Type B pancreatic cell (in vitro differentiated cells): ENCODE measurements around the gene BRD7. TPM values are rescaled to one million over a fixed set of nuclear protein-coding genes. Genes with fewer than 3 reads are reported as not detected.

Source experiments
- DNase-seq: peaks from one replicate; pipeline ENCODE4 v3.0.0; 2021; ENCODE audit warnings: mixed read lengths; ENCODE audit not compliant: unreplicated experiment; ENCODE audit errors: extremely low spot score
- H3K27ac Mint-ChIP-seq: 2 replicates; pipeline ENCODE4 v1.8.0; 2021; ENCODE audit warnings: mild to moderate bottlenecking, mixed read lengths
- H3K27me3 Mint-ChIP-seq: 2 replicates; pipeline ENCODE4 v1.8.0; 2021; ENCODE audit warnings: mixed read lengths
- H3K36me3 Mint-ChIP-seq: 2 replicates; pipeline ENCODE4 v1.8.0; 2021; ENCODE audit warnings: mixed read lengths
- H3K4me1 Mint-ChIP-seq: one replicate; pipeline ENCODE4 v1.8.0; 2021; ENCODE audit warnings: mixed read lengths; ENCODE audit not compliant: unreplicated experiment
- H3K4me3 Mint-ChIP-seq: 2 replicates; pipeline ENCODE4 v1.8.0; 2021; ENCODE audit warnings: mild to moderate bottlenecking, mixed read lengths
- H3K9me3 Mint-ChIP-seq: 2 replicates; pipeline ENCODE4 v1.8.0; 2021; ENCODE audit warnings: mixed read lengths
- total RNA-seq: library from RNA; stranded (reverse); gene quantifications from 2 replicates; pipeline ENCODE4 v1.2.1, GENCODE V29; 2021; ENCODE audit warnings: low replicate concordance
- TF ChIP-seq, protein P1 (sequence below): fragments of 200-600 bp; sonication (generic); conservative IDR thresholded peaks from 2 replicates; pipeline ENCODE4 v1.5.0; 2021; ENCODE audit warnings: antibody characterized with exemption, mild to moderate bottlenecking

The BRD7 gene
- total RNA-seq, 1 donor from 2014 or later: 98.2 TPM

DNA sequence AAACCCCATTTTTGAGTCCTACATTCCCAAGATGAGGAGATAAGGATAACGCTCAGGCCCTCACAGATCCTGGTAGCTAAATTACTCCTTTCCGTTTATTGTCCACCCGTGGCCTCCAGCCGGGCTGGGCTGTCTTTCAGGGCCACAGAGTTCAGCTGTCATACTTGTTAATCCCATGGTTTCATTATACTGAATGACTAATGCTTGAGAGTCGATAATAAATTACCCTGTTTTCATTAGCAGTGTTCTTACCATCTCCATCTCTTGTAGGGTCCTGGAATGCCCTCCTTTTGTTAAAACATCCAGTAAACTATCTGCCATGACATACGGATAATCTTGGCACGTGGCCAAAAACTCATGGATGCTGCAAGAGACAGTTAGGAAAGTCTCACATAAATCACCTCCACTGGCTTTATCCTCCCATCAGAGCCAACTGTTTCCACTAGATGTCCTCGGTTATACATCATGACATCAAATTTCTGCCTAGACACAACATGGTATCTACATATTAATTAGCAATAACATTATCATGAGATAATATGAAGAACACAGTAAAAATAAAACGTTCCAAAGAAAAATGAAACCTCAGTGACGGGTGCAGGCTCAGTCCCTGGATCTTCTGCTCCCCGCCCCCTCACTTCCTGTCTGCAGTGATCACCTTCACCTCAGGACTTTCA is 45.3 kb downstream of the BRD7 start:
- no peak for DNase-seq
- H3K9me3 Mint-ChIP-seq: no peaks in the 10 kb centered on the region
- H3K4me1 Mint-ChIP-seq: peaks cover 17% of the 10 kb centered on the region
- peaks cover 41% of the 10 kb centered on the region for H3K36me3 Mint-ChIP-seq
- no peak overlapping the region for H3K4me3 Mint-ChIP-seq
- no peaks in the 10 kb centered on the region for H3K27me3 Mint-ChIP-seq
- TF ChIP-seq, protein P1, sequence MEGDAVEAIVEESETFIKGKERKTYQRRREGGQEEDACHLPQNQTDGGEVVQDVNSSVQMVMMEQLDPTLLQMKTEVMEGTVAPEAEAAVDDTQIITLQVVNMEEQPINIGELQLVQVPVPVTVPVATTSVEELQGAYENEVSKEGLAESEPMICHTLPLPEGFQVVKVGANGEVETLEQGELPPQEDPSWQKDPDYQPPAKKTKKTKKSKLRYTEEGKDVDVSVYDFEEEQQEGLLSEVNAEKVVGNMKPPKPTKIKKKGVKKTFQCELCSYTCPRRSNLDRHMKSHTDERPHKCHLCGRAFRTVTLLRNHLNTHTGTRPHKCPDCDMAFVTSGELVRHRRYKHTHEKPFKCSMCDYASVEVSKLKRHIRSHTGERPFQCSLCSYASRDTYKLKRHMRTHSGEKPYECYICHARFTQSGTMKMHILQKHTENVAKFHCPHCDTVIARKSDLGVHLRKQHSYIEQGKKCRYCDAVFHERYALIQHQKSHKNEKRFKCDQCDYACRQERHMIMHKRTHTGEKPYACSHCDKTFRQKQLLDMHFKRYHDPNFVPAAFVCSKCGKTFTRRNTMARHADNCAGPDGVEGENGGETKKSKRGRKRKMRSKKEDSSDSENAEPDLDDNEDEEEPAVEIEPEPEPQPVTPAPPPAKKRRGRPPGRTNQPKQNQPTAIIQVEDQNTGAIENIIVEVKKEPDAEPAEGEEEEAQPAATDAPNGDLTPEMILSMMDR: peak; percentile 55
- peak overlapping the region; percentile 57 for H3K27ac Mint-ChIP-seq

DNA sequence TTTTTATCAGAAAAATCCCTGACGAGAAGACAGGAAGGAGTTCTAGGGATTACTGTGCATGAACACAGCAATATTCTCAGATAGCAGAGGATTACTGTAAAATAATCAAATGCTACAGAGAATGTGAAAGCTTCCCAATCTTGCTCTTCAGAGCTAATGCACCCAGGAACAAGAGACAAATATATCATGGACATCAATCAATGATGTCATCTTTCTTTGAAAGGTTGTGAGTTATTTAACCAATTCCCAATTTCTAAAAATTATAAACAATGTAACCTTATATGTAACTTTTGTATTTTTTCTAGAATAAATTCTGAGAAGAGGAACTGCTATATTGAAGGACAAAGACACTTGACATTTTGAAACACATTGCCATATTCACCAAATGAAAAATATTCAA is 46.5 kb downstream of the BRD7 start:
- Mint-ChIP-seq H3K27me3 (no peaks in the 10 kb centered on the region), H3K27ac (no peak overlapping the region), H3K9me3 (no peaks in the 10 kb centered on the region), H3K4me1 (peaks cover 20% of the 10 kb centered on the region), H3K4me3 (no peak overlapping the region), H3K36me3 (peaks cover 42% of the 10 kb centered on the region)
- TF ChIP-seq, protein P1: no peak
- no peak for DNase-seq

GRCh38 chr16:50320310-50320709 is 48.5 kb downstream of the BRD7 start:
- Mint-ChIP-seq H3K27me3 (no peaks in the 10 kb centered on the region), H3K36me3 (peaks cover 33% of the 10 kb centered on the region), H3K4me1 (peaks cover 34% of the 10 kb centered on the region), H3K9me3 (no peaks in the 10 kb centered on the region), H3K4me3 (no peak overlapping the region), H3K27ac (no peak overlapping the region)
- TF ChIP-seq, protein P1: no peak
- DNase-seq: no peak

DNA sequence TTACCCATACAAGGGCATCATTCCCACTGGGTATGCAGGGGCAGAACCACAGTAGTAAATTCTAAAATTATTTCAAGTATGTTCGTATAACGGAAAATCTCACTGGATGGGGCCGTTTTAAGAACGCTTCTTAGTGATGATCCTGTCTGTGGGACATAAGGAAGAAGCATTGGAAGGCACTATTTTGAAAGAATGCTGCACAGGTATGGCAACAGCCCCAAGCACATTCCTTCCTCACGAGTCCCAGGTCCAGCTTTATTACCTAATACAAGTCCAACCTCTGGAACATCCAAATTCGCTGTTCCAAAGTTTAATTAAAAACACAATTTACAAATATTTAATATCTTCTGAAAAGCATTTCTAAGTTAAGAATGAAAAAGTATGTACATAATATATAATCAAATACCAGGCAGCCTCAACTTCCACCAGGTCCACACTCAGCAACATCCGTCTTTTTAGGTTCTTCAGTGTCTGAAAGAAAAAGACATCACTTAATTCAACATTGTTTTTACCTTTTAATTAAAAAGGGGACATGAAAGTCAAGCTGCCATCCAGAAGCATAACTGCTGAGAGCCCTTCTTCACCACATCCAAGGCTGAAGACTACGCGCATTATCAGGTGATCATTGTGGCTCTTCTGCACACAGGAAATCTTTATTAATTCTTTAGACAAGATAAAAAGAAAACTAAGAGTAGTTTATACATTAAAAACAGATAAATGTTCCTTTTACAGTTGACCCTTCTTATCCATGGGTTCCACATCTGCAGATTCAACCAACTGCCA is 49.8 kb downstream of the BRD7 start:
- H3K27me3 Mint-ChIP-seq: no peaks in the 10 kb centered on the region
- peaks cover 28% of the 10 kb centered on the region for H3K36me3 Mint-ChIP-seq
- H3K4me3 Mint-ChIP-seq: no peak overlapping the region
- H3K4me1 Mint-ChIP-seq: peaks cover 29% of the 10 kb centered on the region
- no peak overlapping the region for H3K27ac Mint-ChIP-seq
- TF ChIP-seq, protein P1: no peak
- no peaks in the 10 kb centered on the region for H3K9me3 Mint-ChIP-seq
- DNase-seq: no peak

- peak overlapping the region; percentile 41 for H3K27ac Mint-ChIP-seq
- peaks cover 30% of the 10 kb centered on the region for H3K36me3 Mint-ChIP-seq
- TF ChIP-seq, protein P1: no peak
- no peaks in the 10 kb centered on the region for H3K9me3 Mint-ChIP-seq
- H3K4me1 Mint-ChIP-seq: peaks cover 26% of the 10 kb centered on the region
- H3K4me3 Mint-ChIP-seq: no peak overlapping the region
- DNase-seq: no peak
- no peaks in the 10 kb centered on the region for H3K27me3 Mint-ChIP-seq
These were observed 51.7 kb downstream of the BRD7 start for GRCh38 chr16:50316848-50317630.
